DMS153 (cell line): ENCODE measurements around the gene HOXD4.

Experiments
- DNase-seq: peaks from one replicate; lab custom pipeline; 2025; lab: John Stamatoyannopoulos, UW

The HOXD4 gene

GRCh38 chr2:176151442-176152287 lies at the start of gene HOXD4:
Gene HOXD4, plus strand, starts transcription at chr2:176151550. Its CDS starts 84 bp downstream, at chr2:176151634.
- no peak for DNase-seq

DNA sequence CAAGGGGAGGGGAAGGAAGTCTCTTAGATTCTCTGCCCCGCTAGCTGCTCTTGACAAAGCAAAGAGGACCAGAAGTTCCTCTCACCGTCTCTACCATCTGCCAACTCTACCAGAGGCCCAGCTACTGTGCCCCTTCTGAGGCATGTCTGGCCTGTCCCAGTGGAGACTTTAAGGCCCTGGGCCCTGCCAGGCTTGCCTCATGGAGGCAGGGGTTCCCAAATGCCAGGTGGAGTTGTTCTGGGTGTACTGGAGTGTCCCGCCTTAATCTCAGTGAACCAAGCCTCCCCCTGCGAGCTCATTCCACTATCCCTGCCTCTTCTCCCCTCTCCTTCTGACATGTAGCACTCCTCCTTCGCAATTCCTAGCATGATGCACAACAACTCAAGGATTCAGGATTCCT lies 49.5 kb upstream of the HOXD4 start:
- DNase-seq = no peak

GRCh38 chr2:176102309-176102866 lies 49.0 kb upstream of the HOXD4 start:
- DNase-seq = no peak

DNA sequence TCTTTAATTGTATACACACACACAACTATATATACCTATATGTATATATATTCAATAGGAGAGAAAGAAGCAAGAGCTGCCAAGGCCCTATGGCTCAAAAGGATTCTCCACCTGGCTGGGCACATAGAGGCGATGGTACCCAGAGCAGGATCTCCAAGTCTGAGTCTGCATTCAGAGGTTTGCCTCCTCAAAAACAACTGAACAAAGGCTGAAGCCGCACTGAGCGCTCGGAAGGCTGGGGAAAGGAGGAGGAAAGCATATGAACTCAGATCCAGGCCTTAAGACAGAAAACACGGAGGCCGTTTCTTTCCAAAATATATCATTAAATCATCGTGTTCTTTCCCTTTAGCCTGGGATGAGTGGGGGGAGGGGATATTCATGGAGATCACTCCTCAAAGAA lies 48.2 kb upstream of the HOXD4 start:
- no peak for DNase-seq

- DNase-seq = no peak
These were observed 47.5 kb upstream of the HOXD4 start for GRCh38 chr2:176103742-176104315.

DNA sequence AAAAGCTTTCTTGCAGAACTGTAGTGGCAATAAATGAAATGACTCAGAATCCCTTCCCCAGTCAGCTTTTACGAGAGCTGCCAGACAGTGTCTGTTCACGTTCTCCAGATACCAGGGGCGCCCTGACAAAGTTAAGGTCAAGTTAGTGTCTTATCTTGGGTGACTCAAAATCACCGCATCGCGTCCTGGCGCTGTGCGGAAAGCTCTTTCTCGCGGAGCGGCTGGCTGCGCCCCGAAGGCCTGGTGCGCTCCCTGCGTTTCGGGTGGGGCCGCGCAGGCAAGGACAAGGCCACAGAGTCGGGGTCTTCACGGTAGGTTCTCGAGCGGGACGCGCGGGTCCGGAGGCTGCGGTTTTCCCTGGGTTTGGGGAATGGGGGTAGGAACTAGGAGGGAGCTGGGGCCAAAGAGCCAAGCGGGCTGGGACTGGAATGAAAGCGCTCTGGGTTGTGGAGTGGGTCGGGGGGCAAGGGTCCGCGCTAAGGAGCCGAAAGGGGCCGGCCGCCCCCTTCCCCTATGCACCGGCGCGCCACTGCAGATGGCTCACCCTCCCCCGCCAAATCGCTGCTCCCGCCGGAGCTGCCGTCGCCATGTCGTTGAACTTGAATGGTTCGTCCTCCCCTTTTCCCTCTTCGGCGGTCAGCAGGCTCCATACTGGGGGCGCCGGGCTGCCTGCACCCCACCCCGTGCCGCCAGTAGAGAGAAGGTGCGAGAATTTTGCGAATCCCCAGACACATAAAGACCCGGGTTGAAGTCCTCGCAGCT lies 46.9 kb upstream of the HOXD4 start:
- no peak for DNase-seq

- no peak for DNase-seq
These were observed 46.1 kb upstream of the HOXD4 start for GRCh38 chr2:176105078-176105729.

DNA sequence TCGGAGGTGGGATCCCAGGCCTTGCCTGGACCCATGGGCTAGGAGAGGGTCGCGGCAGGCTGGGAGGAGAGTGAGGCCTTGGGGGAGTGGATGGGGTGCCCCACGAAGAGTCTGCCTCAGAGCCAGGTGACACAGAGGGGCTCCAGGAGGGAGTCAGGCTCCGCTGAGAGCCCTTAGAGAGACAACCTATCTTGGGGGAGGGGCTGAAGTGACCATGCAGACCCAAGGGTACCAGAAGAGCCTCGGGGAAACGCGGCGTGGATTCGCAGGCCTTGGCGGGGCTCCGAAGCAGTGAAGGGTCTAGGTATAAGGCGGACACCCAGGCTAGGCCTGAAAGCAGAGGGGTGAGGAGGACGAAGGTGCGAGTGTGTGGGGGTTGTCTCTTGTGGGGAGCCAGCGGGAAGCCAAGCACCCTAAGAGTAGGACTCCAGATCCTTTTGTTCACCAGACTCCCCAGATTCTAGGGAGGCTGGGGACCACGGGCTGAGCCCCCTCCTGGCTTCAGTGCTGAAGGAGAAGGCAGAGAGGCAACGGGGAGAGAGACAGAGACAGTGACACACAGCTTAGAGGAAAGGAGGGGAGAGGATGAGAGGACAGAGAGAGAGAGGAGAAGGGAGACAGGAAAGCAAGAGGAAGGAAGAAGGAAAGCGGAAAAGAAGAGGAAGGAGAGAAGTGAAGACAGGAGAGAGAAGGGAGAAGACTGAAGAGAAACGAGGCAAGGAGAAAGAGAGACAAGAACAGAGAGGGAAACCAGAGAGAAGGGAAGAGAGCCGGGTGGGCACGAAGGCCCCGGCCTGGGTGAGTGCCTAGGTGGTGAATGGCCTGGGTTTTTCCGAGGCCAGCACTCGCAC lies 45.4 kb upstream of the HOXD4 start:
- DNase-seq = no peak

GRCh38 chr2:176106581-176107539 lies 44.5 kb upstream of the HOXD4 start, which contains the start of gene HOXD11:
Gene HOXD11, plus strand, starts transcription at chr2:176107280. Its CDS starts 76 bp downstream, at chr2:176107356.
- DNase-seq = peak; percentile 91

DNA sequence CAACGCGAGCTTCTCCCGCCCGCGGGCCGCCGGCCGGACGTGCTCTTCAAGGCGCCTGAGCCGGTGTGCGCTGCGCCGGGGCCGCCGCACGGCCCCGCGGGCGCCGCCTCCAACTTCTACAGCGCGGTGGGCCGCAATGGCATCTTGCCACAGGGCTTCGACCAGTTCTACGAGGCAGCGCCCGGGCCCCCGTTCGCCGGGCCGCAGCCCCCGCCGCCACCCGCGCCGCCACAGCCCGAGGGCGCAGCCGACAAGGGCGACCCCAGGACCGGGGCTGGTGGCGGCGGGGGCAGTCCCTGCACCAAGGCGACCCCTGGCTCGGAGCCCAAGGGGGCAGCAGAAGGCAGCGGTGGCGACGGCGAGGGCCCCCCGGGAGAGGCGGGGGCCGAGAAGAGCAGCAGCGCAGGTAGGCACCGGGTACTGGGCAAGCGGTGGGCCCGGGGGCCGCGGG lies 43.6 kb upstream of the HOXD4 start:
- no peak for DNase-seq

- no peak for DNase-seq
These were observed 42.0 kb upstream of the HOXD4 start for GRCh38 chr2:176109192-176109901.

DNA sequence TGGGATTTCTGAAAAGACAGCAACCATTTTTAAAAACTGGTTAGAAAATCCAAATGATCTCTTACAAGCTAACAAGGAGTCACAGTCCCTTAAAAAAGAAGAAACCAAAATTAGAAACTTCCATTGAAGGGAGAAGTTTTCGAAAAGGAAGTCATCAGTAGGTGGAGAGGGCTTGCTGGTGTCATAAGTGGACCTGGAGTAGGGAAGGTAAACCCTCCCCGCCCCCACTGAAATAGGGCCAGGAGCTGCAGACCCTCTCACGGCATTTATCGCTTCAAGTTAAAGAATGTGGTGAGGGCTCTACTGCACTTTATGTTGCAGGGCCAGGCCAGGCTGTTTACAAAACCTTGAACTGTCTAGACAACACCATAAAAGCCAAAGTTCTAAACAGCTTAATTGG lies 41.4 kb upstream of the HOXD4 start:
- no peak for DNase-seq

DNA sequence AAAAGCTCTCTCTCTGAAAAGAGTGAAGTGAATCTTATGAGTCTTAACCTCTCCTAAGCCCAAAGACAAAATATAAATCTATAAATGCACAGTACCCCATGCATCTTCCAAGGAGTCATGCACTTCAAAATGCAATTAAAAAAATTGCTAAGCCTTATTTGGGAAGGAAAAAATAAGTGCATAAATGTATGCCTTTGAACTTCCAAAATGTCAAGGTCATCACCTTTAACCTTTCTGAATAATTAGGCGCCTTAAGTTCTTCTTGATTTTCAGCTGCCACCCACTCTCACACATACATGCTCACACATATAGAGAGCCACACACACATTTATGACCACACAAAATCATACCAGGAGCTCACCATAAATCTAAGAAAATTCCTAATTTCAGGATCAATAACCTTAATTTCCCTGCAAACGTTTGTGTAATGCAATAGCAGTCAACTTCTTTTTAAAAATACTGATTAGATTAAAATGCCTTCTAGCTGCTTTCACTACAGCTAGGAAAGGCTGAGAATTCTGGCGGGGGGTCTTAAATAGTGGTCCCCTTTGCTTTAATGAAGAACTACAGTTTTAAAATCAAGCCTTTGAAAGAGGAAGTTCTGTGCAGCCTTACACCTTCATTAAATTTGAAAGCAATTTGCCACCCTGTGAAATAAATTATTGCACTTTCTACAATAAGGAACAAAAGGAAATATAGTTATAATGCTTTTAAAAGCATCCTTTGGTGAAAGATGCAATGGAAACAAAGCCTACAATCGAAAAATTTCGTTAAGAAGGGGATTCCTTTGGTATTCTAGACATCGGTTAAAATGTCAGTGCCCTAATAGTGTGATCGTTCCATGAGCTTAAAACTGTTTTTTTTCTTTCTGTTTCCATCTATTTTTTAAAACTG lies 40.7 kb upstream of the HOXD4 start:
- DNase-seq = no peak

- peak; percentile 83 for DNase-seq
These were observed 40.1 kb upstream of the HOXD4 start for GRCh38 chr2:176111309-176111663.

DNA sequence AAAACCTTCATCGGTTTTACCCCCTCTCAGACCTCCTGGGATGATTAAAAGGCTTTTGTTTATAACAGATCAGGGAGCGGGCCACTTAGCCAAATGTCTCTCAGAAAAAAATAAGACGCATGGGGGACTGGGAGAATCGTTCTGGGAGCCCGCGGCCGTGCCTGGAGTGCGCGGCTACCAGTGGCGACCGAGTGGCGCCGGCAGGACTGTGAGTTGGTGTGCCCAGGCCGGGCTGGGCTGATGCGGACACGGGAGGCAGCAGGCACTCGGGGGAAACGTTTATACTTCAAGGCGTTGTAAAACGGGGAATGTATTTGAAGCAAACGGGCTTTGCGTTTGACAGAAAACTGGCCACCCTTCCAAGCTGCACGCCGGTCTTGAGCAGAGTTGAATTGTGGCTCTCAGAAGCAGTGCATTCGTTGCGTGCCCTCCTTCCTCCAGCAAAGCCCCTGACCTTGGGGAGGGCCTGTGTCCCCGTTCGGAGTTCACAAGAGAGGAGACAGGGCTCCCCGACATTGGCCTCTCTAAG lies 39.4 kb upstream of the HOXD4 start:
- no peak for DNase-seq

- no peak for DNase-seq
These were observed 38.7 kb upstream of the HOXD4 start for GRCh38 chr2:176112375-176113302.
